ENCODE measurements around the gene PPP5C. TPM values are rescaled to one million over a fixed set of nuclear protein-coding genes. Genes with fewer than 3 reads are reported as not detected.

The PPP5C gene
- total and polyA plus RNA-seq, 2 of the 8 experiments (the other 6 are each of a cell fraction or from before 2014, with no cell fraction given): 112 to 156 TPM

DNA sequence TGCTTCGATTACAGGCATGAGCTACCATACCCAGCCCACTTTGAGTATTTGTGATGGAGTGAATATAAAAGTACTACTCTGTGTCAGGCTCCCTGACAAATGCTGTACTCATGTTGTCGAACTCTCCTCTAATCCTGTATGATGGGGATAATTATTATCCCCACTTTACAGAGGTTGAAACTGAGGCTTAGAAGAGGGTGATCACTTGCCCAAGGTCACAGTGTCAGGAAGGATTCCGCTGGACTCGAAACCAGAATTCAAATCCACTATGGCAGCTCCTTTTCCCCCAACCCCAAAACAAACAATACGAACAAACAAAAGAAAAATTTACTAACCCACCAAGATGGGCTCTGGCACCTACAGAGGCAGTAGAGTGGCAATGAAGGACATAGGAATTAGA lies 1.7 kb upstream of the PPP5C start:
- Histone ChIP-seq H3K9me3 (ENCODE audit: insufficient read depth in 2 of 2, low read depth in 1 of 2, low read length in 1 of 2) (peaks cover 0 to 2% of the 10 kb centered on the region in 2 experiments; a peak in 1 of 4 replicates), H2BK5ac (ENCODE audit: low read depth, low read length) (no peak overlapping the region), H4K8ac (ENCODE audit: extremely low read depth, insufficient read depth, low read length) (no peak overlapping the region), H4K91ac (replicated peaks; ENCODE audit: insufficient read length, low read length) (no peak overlapping the region), H3K4me2 (ENCODE audit: insufficient read depth in 1 of 2, low read depth in 2 of 2, low read length in 2 of 2) (no peak overlapping the region), H2BK120ac (replicated peaks; ENCODE audit: low read depth, low read length) (no peak overlapping the region), H3K79me2 (ENCODE audit: control insufficient read depth in 1 of 2, insufficient read depth in 2 of 2, low read length in 2 of 2) (peaks cover 8 to 28% of the 10 kb centered on the region in 2 experiments; a peak in 3 of 4 replicates), H3K18ac (ENCODE audit: extremely low read depth, low read length) (no peak overlapping the region), H2BK20ac (ENCODE audit: low read length) (no peak overlapping the region), H3K9ac (replicated peaks in 1 of 4; ENCODE audit: extremely low read depth in 1 of 4, low read depth in 3 of 4, low read length in 3 of 4) (no peak overlapping the region), H2BK12ac (ENCODE audit: low read depth, low read length) (no peak overlapping the region), H2AK5ac (ENCODE audit: low read depth, low read length) (no peak overlapping the region), H3K27ac (ENCODE audit: low read depth, low read length) (no peak overlapping the region), H3K79me1 (ENCODE audit: low read depth, low read length) (peaks cover 4% of the 10 kb centered on the region; the same call in 1 of the 2 replicates), H4K5ac (ENCODE audit: insufficient read length, low read depth, low read length) (no peak overlapping the region), H3K23ac (ENCODE audit: insufficient read length) (no peak overlapping the region), H3K4me3 (ENCODE audit: extremely low read depth in 1 of 4, insufficient read depth in 2 of 4, low read depth in 3 of 4, low read length in 4 of 4) (no peak overlapping the region), H3K27me3 (replicated peaks in 1 of 4; ENCODE audit: control insufficient read depth in 3 of 4, extremely low read depth in 1 of 4, insufficient read depth in 3 of 4, low read length in 3 of 4) (no peaks in the 10 kb centered on the region), H3K14ac (ENCODE audit: insufficient read length) (no peak overlapping the region), H3K56ac (replicated peaks; ENCODE audit: insufficient read length, low read depth, low read length) (no peak overlapping the region), H3K4me1 (replicated peaks in 1 of 4; ENCODE audit: control insufficient read depth in 3 of 4, insufficient read depth in 4 of 4, low read length in 3 of 4) (peaks cover 0 to 10% (median 4%) of the 10 kb centered on the region in 4 experiments; a peak in 5 of 7 replicates), H3K4ac (replicated peaks; ENCODE audit: insufficient read length, low read depth, low read length) (no peak overlapping the region), H3K23me2 (ENCODE audit: low read depth, low read length) (peaks cover 2% of the 10 kb centered on the region; the same call in 1 of the 2 replicates), H3K36me3 (ENCODE audit: control insufficient read depth in 2 of 4, insufficient read depth in 4 of 4, low read length in 3 of 4) (no peaks in the 10 kb centered on the region; a peak in 1 of 8 replicates), H4K20me1 (replicated peaks in 1 of 2; ENCODE audit: control insufficient read depth in 1 of 2, insufficient read depth in 2 of 2, low read length in 2 of 2) (peaks cover 5 to 9% of the 10 kb centered on the region in 2 experiments), H2BK15ac (ENCODE audit: low read length) (no peak overlapping the region), H2AFZ (ENCODE audit: low read length) (no peak overlapping the region)
- DNase-seq (ENCODE audit: low read depth in 1 of 2, low spot score in 2 of 2) (no peak), FAIRE-seq (no peak)
- WGBS, 2 experiments (ENCODE audit: extremely low coverage in 1 of 2, insufficient coverage in 1 of 2, insufficient read length in 1 of 2, insufficient replicate concordance in 2 of 2, low coverage in 1 of 2, low lambda C conversion rate in 2 of 2, missing lambda C conversion rate in 1 of 2): 92% methylated on average over 5 of the region's 5 CpGs; no CpG with 5 or more reads in 1 of the 2 experiments
- CTCF ChIA-PET (ENCODE audit: partially characterized antibody): interaction anchor here (0.7 to 2.1 kb wide), 9 partner anchors 10 to 233 kb away, joined by 3 to 9 read pairs (median 3); no protein-coding TSS in a partner anchor
- POLR2A ChIA-PET (ENCODE audit: partially characterized antibody): interaction anchor here (0.8 kb wide), 1 partner anchor 48 kb away, joined by 3 read pairs; the partner anchor contains the start of gene HIF3A
- TF ChIP-seq ATF3 (IDR thresholded peaks at IDR 0.05; ENCODE audit: insufficient read depth, low read depth, low read length) (no peak), CREB1 (IDR thresholded peaks at IDR 0.05) (no peak), POU5F1 (IDR thresholded peaks at IDR 0.05; ENCODE audit: low read depth, low read length) (no peak), SUZ12 (IDR thresholded peaks at IDR 0.05; ENCODE audit: low read length) (no peak), TAF7 (optimal IDR thresholded peaks at IDR 0.05; ENCODE audit: borderline replicate concordance, low read depth, low read length) (no peak)

Measured in H1 (cell line).